ENCODE results near the gene PRDM2. TPM values are rescaled to one million over a fixed set of nuclear protein-coding genes. Genes with fewer than 3 reads are reported as not detected.

Gene PRDM2
- total RNA-seq, 2 experiments from 2014 or later, result 136 to 140 TPM

- Mint-ChIP-seq H3K9me3 (no peaks in the 10 kb centered on the region), H3K27ac (no peak overlapping the region), H3K27me3 (no peaks in the 10 kb centered on the region), H3K4me3 (peak overlapping the region; percentile 1), H3K4me1 (ENCODE audit: low read depth) (peaks cover 91% of the 10 kb centered on the region), H3K36me3 (ENCODE audit: low read depth) (peaks cover 52% of the 10 kb centered on the region)
- DNase-seq, result peak in 4 of 14 experiments; percentile 12 to 48 (median 38)
- Histone ChIP-seq H3K27me3 (ENCODE audit: control insufficient read depth in 1 of 2, insufficient read depth in 2 of 2, low read length in 2 of 2) (no peaks in the 10 kb centered on the region), H3K9me3 (ENCODE audit: control insufficient read depth in 1 of 2, insufficient read depth in 1 of 2, low read length in 2 of 2) (no peaks in the 10 kb centered on the region), H3K4me1 (ENCODE audit: insufficient read depth, low read length) (peaks cover 56% of the 10 kb centered on the region), H3K4me3 (ENCODE audit: low read length) (no peak overlapping the region), H3K27ac (ENCODE audit: low read depth in 1 of 2, low read length in 2 of 2) (no peak overlapping the region), H3K36me3 (ENCODE audit: insufficient read depth, low read length) (peaks cover 19% of the 10 kb centered on the region)
- no peak for ATAC-seq (ENCODE audit: poor library complexity)
- TF ChIP-seq, protein P1, sequence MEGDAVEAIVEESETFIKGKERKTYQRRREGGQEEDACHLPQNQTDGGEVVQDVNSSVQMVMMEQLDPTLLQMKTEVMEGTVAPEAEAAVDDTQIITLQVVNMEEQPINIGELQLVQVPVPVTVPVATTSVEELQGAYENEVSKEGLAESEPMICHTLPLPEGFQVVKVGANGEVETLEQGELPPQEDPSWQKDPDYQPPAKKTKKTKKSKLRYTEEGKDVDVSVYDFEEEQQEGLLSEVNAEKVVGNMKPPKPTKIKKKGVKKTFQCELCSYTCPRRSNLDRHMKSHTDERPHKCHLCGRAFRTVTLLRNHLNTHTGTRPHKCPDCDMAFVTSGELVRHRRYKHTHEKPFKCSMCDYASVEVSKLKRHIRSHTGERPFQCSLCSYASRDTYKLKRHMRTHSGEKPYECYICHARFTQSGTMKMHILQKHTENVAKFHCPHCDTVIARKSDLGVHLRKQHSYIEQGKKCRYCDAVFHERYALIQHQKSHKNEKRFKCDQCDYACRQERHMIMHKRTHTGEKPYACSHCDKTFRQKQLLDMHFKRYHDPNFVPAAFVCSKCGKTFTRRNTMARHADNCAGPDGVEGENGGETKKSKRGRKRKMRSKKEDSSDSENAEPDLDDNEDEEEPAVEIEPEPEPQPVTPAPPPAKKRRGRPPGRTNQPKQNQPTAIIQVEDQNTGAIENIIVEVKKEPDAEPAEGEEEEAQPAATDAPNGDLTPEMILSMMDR (IDR thresholded peaks at IDR 0.05), result no peak
- intact Hi-C loops (cut with DNase I, micrococcal nuclease), result loop anchor here in 1 of 2 experiments (5.0 kb wide), 1 partner anchor 37 kb away; no protein-coding TSS in a partner anchor
- ChIA-PET CTCF (interaction anchor here (1.0 to 1.4 kb wide), 2 partner anchors 10 to 39 kb away, joined by 3 to 5 read pairs; no protein-coding TSS in a partner anchor), POLR2A (interaction anchor here (0.7 to 2.5 kb wide), 2 partner anchors 15 to 34 kb away, joined by 3 to 8 read pairs; no protein-coding TSS in a partner anchor)
Observed at GRCh38 chr1:13764588-13765332, 64.8 kb downstream of the PRDM2 start.

DNA sequence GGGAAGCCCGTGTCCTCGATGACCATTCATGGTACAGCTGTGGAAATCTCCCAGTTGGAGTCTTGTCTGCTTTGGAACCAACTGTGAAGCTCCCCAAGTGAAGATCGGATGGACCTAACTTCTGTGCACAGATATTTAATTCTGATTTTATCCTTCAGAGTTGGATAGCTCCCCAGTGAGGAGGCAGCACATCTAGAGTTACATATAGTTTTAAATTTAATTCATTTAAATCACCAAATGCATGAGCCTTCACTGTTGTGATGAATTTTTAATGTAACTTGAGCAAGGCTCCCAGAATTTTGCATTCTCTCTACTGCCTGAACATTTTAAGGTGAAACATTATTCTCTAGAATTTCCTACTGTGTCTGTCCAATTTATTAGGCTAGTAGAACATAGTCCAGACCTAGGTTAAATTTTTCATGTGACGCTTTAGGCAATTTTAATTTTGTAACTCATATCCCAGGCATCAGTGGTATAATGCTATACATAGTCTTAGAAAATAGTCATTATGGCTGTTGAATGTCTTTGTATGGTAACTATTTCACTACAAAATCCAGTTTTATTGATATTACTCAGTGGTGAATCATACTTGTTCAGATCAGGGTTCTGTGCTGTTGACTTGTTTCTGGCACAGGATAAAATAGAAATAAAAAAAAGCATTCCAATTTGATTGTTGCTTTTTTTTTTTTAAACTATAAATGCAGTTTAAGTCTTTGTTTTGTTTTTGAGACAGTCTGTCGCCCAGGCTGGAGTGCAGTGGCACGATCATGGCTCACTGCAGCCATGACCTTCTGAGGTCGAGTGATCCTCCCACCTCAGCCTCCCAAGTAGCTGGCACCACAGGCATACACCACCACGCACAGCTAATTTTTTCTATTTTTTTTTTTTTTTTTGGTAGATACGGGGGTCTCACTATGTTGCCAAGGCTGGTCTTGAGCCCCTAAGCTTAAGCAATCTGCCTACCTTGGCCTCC is 66.9 kb downstream of the PRDM2 start:
- no peaks in the 10 kb centered on the region for H3K9me3 ChIP-seq (ENCODE audit: control insufficient read depth in 1 of 2, insufficient read depth in 1 of 2, low read length in 2 of 2)
- POLR2A ChIA-PET, result interaction anchor here (2.5 kb wide), 1 partner anchor 17 kb away, joined by 8 read pairs; no protein-coding TSS in a partner anchor
- no peaks in the 10 kb centered on the region for H3K9me3 Mint-ChIP-seq

DNA sequence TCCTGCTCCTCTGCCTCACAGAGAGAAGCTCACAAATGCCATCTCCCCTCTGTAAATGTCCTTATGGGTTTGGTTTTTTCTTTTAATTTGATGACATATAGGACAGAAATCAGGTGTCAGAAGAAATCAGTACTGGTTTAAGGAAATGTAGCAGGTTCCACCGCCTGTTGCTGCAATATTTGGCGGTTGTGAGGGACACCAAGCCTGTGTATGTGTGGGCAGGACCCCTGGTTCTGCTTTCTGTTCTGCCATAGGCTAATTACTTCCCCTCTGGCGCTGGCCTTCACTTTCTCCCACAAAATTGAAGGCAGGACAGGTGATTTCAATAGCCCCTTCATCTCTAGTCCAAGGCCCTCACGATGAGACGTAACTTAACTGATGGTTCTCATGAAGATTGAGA is 69.2 kb downstream of the PRDM2 start:
- peaks cover 29% of the 10 kb centered on the region for H3K4me1 ChIP-seq (ENCODE audit: insufficient read depth, low read length)
- no peaks in the 10 kb centered on the region for H3K27me3 ChIP-seq (ENCODE audit: control insufficient read depth in 1 of 2, insufficient read depth in 2 of 2, low read length in 2 of 2)
- ChIA-PET POLR2A (interaction anchor here (1.0 kb wide), 1 partner anchor 45 kb away, joined by 3 read pairs; no protein-coding TSS in a partner anchor), CTCF (no interaction called here)
- H3K36me3 ChIP-seq (ENCODE audit: insufficient read depth, low read length), result peaks cover 23% of the 10 kb centered on the region
- no peak overlapping the region for H3K4me3 ChIP-seq (ENCODE audit: low read length)
- Mint-ChIP-seq H3K27ac (peak overlapping the region; percentile 11), H3K4me1 (ENCODE audit: low read depth) (peaks cover 78% of the 10 kb centered on the region), H3K9me3 (no peaks in the 10 kb centered on the region), H3K36me3 (ENCODE audit: low read depth) (peaks cover 66% of the 10 kb centered on the region), H3K27me3 (no peaks in the 10 kb centered on the region), H3K4me3 (no peak overlapping the region)
- no peak overlapping the region for H3K27ac ChIP-seq (ENCODE audit: low read depth in 1 of 2, low read length in 2 of 2)
- intact Hi-C loops (cut with DNase I, micrococcal nuclease), result no loop called here
- ATAC-seq (ENCODE audit: poor library complexity) (no peak), DNase-seq (no peak)
- TF ChIP-seq, protein P1 (IDR thresholded peaks at IDR 0.05), result no peak
- H3K9me3 ChIP-seq (ENCODE audit: control insufficient read depth in 1 of 2, insufficient read depth in 1 of 2, low read length in 2 of 2), result no peaks in the 10 kb centered on the region

More for the DNA sequence above, 66.9 kb downstream of the PRDM2 start:
- CTCF ChIA-PET, result no interaction called here
- H3K27ac ChIP-seq (ENCODE audit: low read depth in 1 of 2, low read length in 2 of 2), result no peak overlapping the region
- TF ChIP-seq, protein P1 (IDR thresholded peaks at IDR 0.05), result no peak
- Mint-ChIP-seq H3K27ac (peak overlapping the region; percentile 46), H3K4me1 (ENCODE audit: low read depth) (peaks cover 90% of the 10 kb centered on the region), H3K27me3 (no peaks in the 10 kb centered on the region), H3K4me3 (no peak overlapping the region), H3K36me3 (ENCODE audit: low read depth) (peaks cover 58% of the 10 kb centered on the region)
- H3K4me1 ChIP-seq (ENCODE audit: insufficient read depth, low read length), result peaks cover 44% of the 10 kb centered on the region
- no peak overlapping the region for H3K4me3 ChIP-seq (ENCODE audit: low read length)
- ATAC-seq (ENCODE audit: poor library complexity), result no peak
- H3K27me3 ChIP-seq (ENCODE audit: control insufficient read depth in 1 of 2, insufficient read depth in 2 of 2, low read length in 2 of 2), result no peaks in the 10 kb centered on the region
- no peak for DNase-seq
- peaks cover 11% of the 10 kb centered on the region for H3K36me3 ChIP-seq (ENCODE audit: insufficient read depth, low read length)
- intact Hi-C loops (cut with DNase I, micrococcal nuclease), result no loop called here
